Measurements from ENCODE around the gene GTPBP8.
"Not testable (repeated sequence)": the region's sequence is repeated elsewhere in the genome, so short reads cannot be mapped to it uniquely, and the experiment has no call there.

DNA sequence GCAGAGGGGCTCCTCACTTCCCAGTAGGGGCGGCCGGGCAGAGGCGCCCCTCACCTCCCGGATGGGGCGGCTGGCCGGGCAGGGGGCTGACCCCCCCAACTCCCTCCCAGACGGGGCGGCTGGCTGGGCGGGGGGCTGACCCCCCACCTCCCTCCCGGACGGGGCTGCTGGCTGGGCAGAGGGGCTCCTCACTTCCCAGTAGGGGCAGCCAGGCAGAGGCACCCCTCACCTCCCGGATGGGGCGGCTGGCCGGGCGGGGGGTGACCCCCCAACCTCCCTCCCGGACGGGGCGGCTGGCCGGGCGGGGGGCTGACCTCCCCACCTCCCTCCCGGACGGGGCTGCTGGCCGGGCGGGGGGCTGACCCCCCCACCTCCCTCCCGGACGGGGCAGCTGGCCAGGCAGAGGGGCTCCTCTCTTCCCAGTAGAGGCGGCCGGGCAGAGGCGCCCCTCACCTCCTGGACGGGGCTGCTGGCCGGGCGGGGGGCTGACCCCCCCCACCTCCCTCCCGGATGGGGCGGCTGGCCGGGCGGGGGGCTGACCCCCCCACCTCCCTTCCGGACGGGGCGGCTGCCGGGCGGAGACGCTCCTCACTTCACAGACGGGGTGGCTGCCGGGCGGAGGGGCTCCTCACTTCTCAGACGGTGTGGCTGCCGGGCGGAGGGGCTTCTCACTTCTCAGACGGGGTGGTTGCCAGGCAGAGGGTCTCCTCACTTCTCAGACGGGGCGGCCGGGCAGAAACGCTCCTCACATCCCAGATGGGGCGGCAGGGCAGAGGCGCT is 55.6 kb downstream of the GTPBP8 start:
- TF ChIP-seq, protein P1, sequence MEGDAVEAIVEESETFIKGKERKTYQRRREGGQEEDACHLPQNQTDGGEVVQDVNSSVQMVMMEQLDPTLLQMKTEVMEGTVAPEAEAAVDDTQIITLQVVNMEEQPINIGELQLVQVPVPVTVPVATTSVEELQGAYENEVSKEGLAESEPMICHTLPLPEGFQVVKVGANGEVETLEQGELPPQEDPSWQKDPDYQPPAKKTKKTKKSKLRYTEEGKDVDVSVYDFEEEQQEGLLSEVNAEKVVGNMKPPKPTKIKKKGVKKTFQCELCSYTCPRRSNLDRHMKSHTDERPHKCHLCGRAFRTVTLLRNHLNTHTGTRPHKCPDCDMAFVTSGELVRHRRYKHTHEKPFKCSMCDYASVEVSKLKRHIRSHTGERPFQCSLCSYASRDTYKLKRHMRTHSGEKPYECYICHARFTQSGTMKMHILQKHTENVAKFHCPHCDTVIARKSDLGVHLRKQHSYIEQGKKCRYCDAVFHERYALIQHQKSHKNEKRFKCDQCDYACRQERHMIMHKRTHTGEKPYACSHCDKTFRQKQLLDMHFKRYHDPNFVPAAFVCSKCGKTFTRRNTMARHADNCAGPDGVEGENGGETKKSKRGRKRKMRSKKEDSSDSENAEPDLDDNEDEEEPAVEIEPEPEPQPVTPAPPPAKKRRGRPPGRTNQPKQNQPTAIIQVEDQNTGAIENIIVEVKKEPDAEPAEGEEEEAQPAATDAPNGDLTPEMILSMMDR (tag by site-specific recombination; IDR thresholded peaks at IDR 0.05) = not testable (repeated sequence)
- not testable (repeated sequence) for TF ChIP-seq MYNN (tag by site-specific recombination; IDR thresholded peaks at IDR 0.05; ENCODE audit: borderline replicate concordance); TRIM28 (IDR thresholded peaks at IDR 0.05; ENCODE audit: borderline replicate concordance, low read length); ZSCAN4 (tag by site-specific recombination; IDR thresholded peaks at IDR 0.05); ZBTB7A (tag by site-specific recombination; IDR thresholded peaks at IDR 0.05; ENCODE audit: low read depth); REST (tag by site-specific recombination; IDR thresholded peaks at IDR 0.05); ZNF175 (tag by site-specific recombination; IDR thresholded peaks at IDR 0.05); ZNF335 (tag by site-specific recombination; conservative IDR thresholded peaks at IDR 0.05)
- TF ChIP-seq, protein P2, sequence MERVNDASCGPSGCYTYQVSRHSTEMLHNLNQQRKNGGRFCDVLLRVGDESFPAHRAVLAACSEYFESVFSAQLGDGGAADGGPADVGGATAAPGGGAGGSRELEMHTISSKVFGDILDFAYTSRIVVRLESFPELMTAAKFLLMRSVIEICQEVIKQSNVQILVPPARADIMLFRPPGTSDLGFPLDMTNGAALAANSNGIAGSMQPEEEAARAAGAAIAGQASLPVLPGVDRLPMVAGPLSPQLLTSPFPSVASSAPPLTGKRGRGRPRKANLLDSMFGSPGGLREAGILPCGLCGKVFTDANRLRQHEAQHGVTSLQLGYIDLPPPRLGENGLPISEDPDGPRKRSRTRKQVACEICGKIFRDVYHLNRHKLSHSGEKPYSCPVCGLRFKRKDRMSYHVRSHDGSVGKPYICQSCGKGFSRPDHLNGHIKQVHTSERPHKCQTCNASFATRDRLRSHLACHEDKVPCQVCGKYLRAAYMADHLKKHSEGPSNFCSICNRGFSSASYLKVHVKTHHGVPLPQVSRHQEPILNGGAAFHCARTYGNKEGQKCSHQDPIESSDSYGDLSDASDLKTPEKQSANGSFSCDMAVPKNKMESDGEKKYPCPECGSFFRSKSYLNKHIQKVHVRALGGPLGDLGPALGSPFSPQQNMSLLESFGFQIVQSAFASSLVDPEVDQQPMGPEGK (tag by site-specific recombination; IDR thresholded peaks at IDR 0.05) = not testable (repeated sequence)

Data from HEK293 (cell line).